Panc1 (cell line): Measurements from ENCODE around the gene ARID5B. TPM values are rescaled to one million over a fixed set of nuclear protein-coding genes. Genes with fewer than 3 reads are reported as not detected.
A peak's percentile ranks its signal among the peaks of the same experiment; 100 is the strongest.

Experiments
- ATAC-seq: fragments of 200-7000 bp; cut with Tn5 transposase; 2 replicates; pipeline ENCODE4 v1.9.1; 2020; ENCODE audit warnings: mild to moderate bottlenecking, moderate library complexity
- Bru-seq: library from RNA; stranded (reverse); fragments of 400-500 nt; gene quantifications from one replicate; lab custom pipeline; 2021; lab: Mats Ljungman, UMichigan
- BruChase-seq, 2 experiments: library from RNA; stranded (reverse); fragments of 400-500 nt; gene quantifications; one replicate each; lab custom pipeline; 2021; lab: Mats Ljungman, UMichigan
- BruUV-seq: library from RNA; stranded (reverse); fragments of 400-500 nt; replicated peaks from 2 replicates; lab custom pipeline; 2021; lab: Mats Ljungman, UMichigan
- CTCF ChIA-PET: fragments of 300-600 bp; sonication (Branson Sonifier 250); formaldehyde crosslinking; loops from one replicate; lab custom pipeline; 2022; ENCODE audit warnings: antibody characterized with exemption; lab: Charles Lee
- POLR2A ChIA-PET: fragments of 300-600 bp; sonication (Branson Sonifier 250); formaldehyde crosslinking; loops from one replicate; lab custom pipeline; 2022; ENCODE audit warnings: antibody characterized with exemption; lab: Charles Lee
- DNase-seq: peaks from one replicate; pipeline ENCODE4 v3.0.0-alpha.2; 2010; ENCODE audit warnings: low read depth, low spot score
- H3K27ac ChIP-seq: 2 replicates; pipeline ENCODE4 v1.5.1; 2011; ENCODE audit warnings: mild to moderate bottlenecking, low read length, inconsistent platforms
- H3K27me3 ChIP-seq: fragments of 200-500 bp; sonication (Bioruptor generic); 2 replicates; pipeline ENCODE4 v1.6.0; 2014; ENCODE audit warnings: low read length, inconsistent platforms; ENCODE audit not compliant: control insufficient read depth, insufficient read depth
- H3K36me3 ChIP-seq: fragments of 200-500 bp; sonication (Bioruptor generic); 2 replicates; pipeline ENCODE4 v1.5.1; 2014; ENCODE audit warnings: inconsistent platforms, mild to moderate bottlenecking, low read length, moderate library complexity; ENCODE audit not compliant: control insufficient read depth, insufficient read depth
- H3K4me1 ChIP-seq: 2 replicates; pipeline ENCODE4 v1.5.1; 2011; ENCODE audit warnings: inconsistent platforms, mild to moderate bottlenecking, low read length, moderate library complexity; ENCODE audit not compliant: control insufficient read depth, insufficient read depth
- H3K4me3 ChIP-seq, 2 experiments: 2 replicates each; pipeline ENCODE4 v1.5.1; 2011 to 2012; ENCODE audit warnings: low read depth in 2 of 2, low read length in 2 of 2, mild to moderate bottlenecking in 2 of 2, inconsistent platforms in 1 of 2, moderate library complexity in 1 of 2
- H3K9me3 ChIP-seq: fragments of 200-500 bp; sonication (Bioruptor generic); 2 replicates; pipeline ENCODE4 v1.5.1; 2014; ENCODE audit warnings: low read depth, mild to moderate bottlenecking, inconsistent platforms, low read length, moderate library complexity; ENCODE audit not compliant: control insufficient read depth, insufficient read depth
- CTCF ChIP-seq: fragments of 450-650 bp; IDR thresholded peaks from 2 replicates; pipeline ENCODE4 v1.5.1; 2017; ENCODE audit warnings: mild to moderate bottlenecking
- POLR2AphosphoS5 ChIP-seq: IDR thresholded peaks from 2 replicates; pipeline ENCODE4 v1.6.1; 2012; ENCODE audit warnings: mild to moderate bottlenecking, low read depth, low read length, moderate library complexity
- REST ChIP-seq, 2 experiments: IDR thresholded peaks; 2 replicates each; pipeline ENCODE4 v1.6.1; 2011 to 2012; ENCODE audit warnings: low read depth in 2 of 2, control low read depth in 1 of 2, low read length in 1 of 2, mild to moderate bottlenecking in 1 of 2, moderate library complexity in 1 of 2; ENCODE audit not compliant: insufficient read depth in 1 of 2
- SIN3A ChIP-seq: IDR thresholded peaks from 2 replicates; pipeline ENCODE4 v1.6.1; 2012; ENCODE audit warnings: low read depth, mild to moderate bottlenecking, low read length, moderate library complexity, borderline replicate concordance; ENCODE audit not compliant: insufficient read depth
- TCF7L2 ChIP-seq: IDR thresholded peaks from 2 replicates; pipeline ENCODE4 v1.6.1; 2011; ENCODE audit warnings: mild to moderate bottlenecking, low read depth, low read length, inconsistent platforms
- in situ Hi-C: cut with HindIII; loops from 2 replicates; pipeline ENCODE4 v1.10.0; 2016; ENCODE audit warnings: low sequenced_read_pairs, low pct_unique_long_range_greater_than_20kb
- intact Hi-C: fragments of 100-400 bp; cut with micrococcal nuclease; formaldehyde crosslinking; loops from one replicate; pipeline ENCODE4 v1.10.0; 2022; ENCODE audit not compliant: unreplicated experiment
- long read RNA-seq: library from polyadenylated mRNA; unstranded; transcript quantifications from one replicate; pipeline ENCODE4 v2.0.0, GENCODE V29; 2021; ENCODE audit not compliant: unreplicated experiment
- polyA plus RNA-seq: library from polyadenylated mRNA; unstranded; fragments of >200 nt; gene quantifications from one replicate; pipeline ENCODE4 v1.2.1, GENCODE V29; 2012; ENCODE audit warnings: missing spikeins; ENCODE audit not compliant: insufficient read length
- total RNA-seq: library from RNA; stranded (reverse); gene quantifications from one replicate; pipeline ENCODE4 v1.2.1, GENCODE V29; 2021; ENCODE audit not compliant: unreplicated experiment

The ARID5B gene
- total RNA-seq: 22.7 TPM
- polyA plus RNA-seq: 7.6 TPM
- Bru-seq, nascent RNA: percentile 94 among the genes with signal in this experiment
- BruChase-seq, experiment 1, labeled RNA remaining after a 2-hour chase: percentile 75 among the genes with signal in this experiment
- BruChase-seq, experiment 2, labeled RNA remaining after a 6-hour chase: percentile 64 among the genes with signal in this experiment
- long read RNA-seq, partial matches to known transcripts: 9 of 25 reads
- long read RNA-seq, other reads (novel, unspliced or antisense): 16 of 25 reads

- ATAC-seq (no peak; the same call in 1 of the 2 replicates), DNase-seq (no peak)
- in situ Hi-C loops (no loop called here), intact Hi-C loops (loop anchor here (5.0 to 10.0 kb wide), 2 partner anchors 146 to 364 kb away; partner anchors contain the start of gene RTKN2)
- POLR2A ChIA-PET: interaction anchor here (0.6 kb wide), 4 partner anchors 143 to 318 kb away, joined by 3 to 6 read pairs (median 4); no protein-coding TSS in a partner anchor
- BruUV-seq: no TSS peak
- H3K4me1 ChIP-seq: peaks cover 58% of the 10 kb centered on the region
- TF ChIP-seq REST (IDR thresholded peaks at IDR 0.05; ENCODE audit: insufficient read depth in 1 of 2, low read depth in 2 of 2, low read length in 1 of 2) (no peak), POLR2AphosphoS5 (no peak), CTCF (peak; percentile 15; the same call in 1 of the 2 replicates), TCF7L2 (peak; percentile 46)
- no peaks in the 10 kb centered on the region; the same call in 1 of the 2 replicates for H3K36me3 ChIP-seq
- peak within 1 kb of the TSS; percentile 62 to 93 for H3K4me3 ChIP-seq
- CTCF ChIA-PET: interaction anchor here (1.0 kb wide), 1 partner anchor 66 kb away, joined by 3 read pairs; no protein-coding TSS in a partner anchor
- no peaks in the 10 kb centered on the region for H3K9me3 ChIP-seq
- no peaks in the 10 kb centered on the region for H3K27me3 ChIP-seq
- H3K27ac ChIP-seq: peak within 1 kb of the TSS; percentile 100
Measured at GRCh38 chr10:61900829-61901792, at the start of gene ARID5B. Gene ARID5B (plus strand): TSS chr10:61901699. CDS start chr10:61901710, 11 bp downstream.

GRCh38 chr10:61852261-61852660 is 49.2 kb upstream of the ARID5B start:
- intact Hi-C loops: no loop called here
- POLR2A ChIA-PET: no interaction called here
- CTCF ChIA-PET: no interaction called here
- ATAC-seq (no peak), DNase-seq (no peak)
- BruUV-seq: no TSS peak
- Histone ChIP-seq H3K4me1 (no peaks in the 10 kb centered on the region), H3K4me3 (no peak overlapping the region), H3K27me3 (no peaks in the 10 kb centered on the region), H3K27ac (0 out of 2 replicates have a peak overlapping the region, but pooled peaks have one; percentile 8), H3K9me3 (no peaks in the 10 kb centered on the region; the same call in 1 of the 2 replicates), H3K36me3 (no peaks in the 10 kb centered on the region)
- TF ChIP-seq TCF7L2 (no peak), CTCF (no peak), POLR2AphosphoS5 (no peak), SIN3A (no peak), REST (IDR thresholded peaks at IDR 0.05; ENCODE audit: insufficient read depth in 1 of 2, low read depth in 2 of 2, low read length in 1 of 2) (no peak)
- in situ Hi-C loops: no loop called here
